CD8-positive, alpha-beta memory T cell (primary cell): ENCODE data around the gene GRB14. TPM values are rescaled to one million over a fixed set of nuclear protein-coding genes. Genes with fewer than 3 reads are reported as not detected.

Source experiments
- CTCF ChIA-PET: fragments of 350-600 bp; sonication (Branson Sonifier 250); formaldehyde crosslinking; loops from one replicate; lab custom pipeline; 2021; ENCODE audit warnings: antibody characterized with exemption; lab: Charles Lee
- POLR2A ChIA-PET: fragments of 350-600 bp; sonication (Branson Sonifier 250); formaldehyde crosslinking; loops from one replicate; lab custom pipeline; 2021; ENCODE audit warnings: antibody characterized with exemption; lab: Charles Lee
- DNase-seq, 5 donors: peaks; one replicate each; pipeline versions ENCODE4 v3.0.0 to v3.0.0-alpha.2; 2020 to 2022; ENCODE audit warnings: mixed read lengths in 1 of 5
- H3K27ac ChIP-seq: one replicate; pipeline ENCODE4 v1.7.0; 2013; ENCODE audit warnings: low read depth, mild to moderate bottlenecking, low read length, moderate library complexity
- H3K27me3 ChIP-seq: 2 replicates; pipeline ENCODE4 v1.7.0; 2013; ENCODE audit warnings: low read length, mild to moderate bottlenecking; ENCODE audit not compliant: insufficient read depth, poor library complexity, severe bottlenecking
- H3K36me3 ChIP-seq: 2 replicates; pipeline ENCODE4 v1.7.0; 2013; ENCODE audit warnings: mild to moderate bottlenecking, low read length, moderate library complexity; ENCODE audit not compliant: insufficient read depth
- H3K4me1 ChIP-seq: 2 replicates; pipeline ENCODE4 v1.7.0; 2013; ENCODE audit warnings: mild to moderate bottlenecking, low read length, moderate library complexity; ENCODE audit not compliant: insufficient read depth
- H3K4me3 ChIP-seq: 2 replicates; pipeline ENCODE4 v1.7.0; 2013; ENCODE audit warnings: mild to moderate bottlenecking, low read length
- H3K9me3 ChIP-seq: 2 replicates; pipeline ENCODE4 v1.7.0; 2013; ENCODE audit warnings: mild to moderate bottlenecking, low read length
- H3K27ac Mint-ChIP-seq, 8 donors: one replicate each; pipeline ENCODE4 v1.8.0; 2020 to 2021; ENCODE audit warnings: mixed read lengths in 8 of 8, mild to moderate bottlenecking in 6 of 8, inconsistent platforms in 3 of 8, moderate library complexity in 3 of 8
- H3K27me3 Mint-ChIP-seq, 2 donors: one replicate each; pipeline ENCODE4 v1.8.0; 2020 to 2021; ENCODE audit warnings: mixed read lengths in 2 of 2, mild to moderate bottlenecking in 1 of 2, moderate library complexity in 1 of 2
- H3K36me3 Mint-ChIP-seq, 3 donors: one replicate each; pipeline ENCODE4 v1.8.0; 2020 to 2021; ENCODE audit warnings: mixed read lengths in 3 of 3, inconsistent platforms in 1 of 3, mild to moderate bottlenecking in 1 of 3
- H3K4me1 Mint-ChIP-seq, 3 donors: one replicate each; pipeline ENCODE4 v1.8.0; 2020 to 2021; ENCODE audit warnings: mixed read lengths in 3 of 3, inconsistent platforms in 1 of 3, mild to moderate bottlenecking in 1 of 3
- H3K4me3 Mint-ChIP-seq, 7 donors: one replicate each; pipeline ENCODE4 v1.8.0; 2020 to 2021; ENCODE audit warnings: mixed read lengths in 7 of 7, mild to moderate bottlenecking in 6 of 7, moderate library complexity in 4 of 7, inconsistent platforms in 2 of 7
- H3K9me3 Mint-ChIP-seq, 5 donors: one replicate each; pipeline ENCODE4 v1.8.0; 2020 to 2022; ENCODE audit warnings: mixed read lengths in 5 of 5, mild to moderate bottlenecking in 3 of 5, moderate library complexity in 2 of 5, inconsistent platforms in 1 of 5
- polyA plus RNA-seq: library from polyadenylated mRNA; unstranded; fragments of 300-500 nt; fragmentation: Illumina TruSeq; gene quantifications from one replicate; pipeline ENCODE4 v1.2.3, GENCODE V29; 2021
- total RNA-seq, 2 experiments: library from RNA; stranded (reverse); gene quantifications; one replicate each; pipeline ENCODE4 v1.2.3, GENCODE V29; 2021

The GRB14 gene
- total and polyA plus RNA-seq, 3 experiments from 2014 or later: not detected

- Mint-ChIP-seq H3K27ac (no peak overlapping the region), H3K36me3 (no peaks in the 10 kb centered on the region), H3K27me3 (no peaks in the 10 kb centered on the region), H3K4me1 (no peaks in the 10 kb centered on the region), H3K9me3 (peaks cover 2 to 22% (median 4%) of the 10 kb centered on the region in 5 donors), H3K4me3 (no peak overlapping the region)
- no peaks in the 10 kb centered on the region for H3K27me3 ChIP-seq
- CTCF ChIA-PET: no interaction called here
- no peak overlapping the region for H3K4me3 ChIP-seq
- DNase-seq: no peak
- no peaks in the 10 kb centered on the region for H3K4me1 ChIP-seq
- H3K36me3 ChIP-seq: no peaks in the 10 kb centered on the region
- no peak overlapping the region for H3K27ac ChIP-seq
- POLR2A ChIA-PET: no interaction called here
- H3K9me3 ChIP-seq: no peaks in the 10 kb centered on the region
Observed at GRCh38 chr2:164545484-164545883, 75.8 kb downstream of the GRB14 start.

GRCh38 chr2:164542581-164543021, 78.7 kb downstream of the GRB14 start:
- H3K36me3 Mint-ChIP-seq: no peaks in the 10 kb centered on the region
- CTCF ChIA-PET: no interaction called here

GRCh38 chr2:164538240-164538866, 82.9 kb downstream of the GRB14 start:
- Histone ChIP-seq H3K36me3 (no peaks in the 10 kb centered on the region), H3K27ac (no peak overlapping the region), H3K27me3 (no peaks in the 10 kb centered on the region), H3K4me1 (no peaks in the 10 kb centered on the region), H3K4me3 (no peak overlapping the region), H3K9me3 (no peaks in the 10 kb centered on the region)
- POLR2A ChIA-PET: no interaction called here
- peaks cover 0 to 2% of the 10 kb centered on the region in 2 donors for H3K27me3 Mint-ChIP-seq
- no peak overlapping the region for H3K27ac Mint-ChIP-seq
- peaks cover 0 to 11% (median 4%) of the 10 kb centered on the region in 5 donors for H3K9me3 Mint-ChIP-seq
- H3K4me1 Mint-ChIP-seq: no peaks in the 10 kb centered on the region
- H3K36me3 Mint-ChIP-seq: no peaks in the 10 kb centered on the region
- DNase-seq: no peak
- no peak overlapping the region for H3K4me3 Mint-ChIP-seq
- CTCF ChIA-PET: no interaction called here

More at GRCh38 chr2:164542581-164543021, 78.7 kb downstream of the GRB14 start:
- Histone ChIP-seq H3K36me3 (no peaks in the 10 kb centered on the region), H3K27ac (no peak overlapping the region), H3K27me3 (no peaks in the 10 kb centered on the region), H3K4me1 (no peaks in the 10 kb centered on the region), H3K4me3 (no peak overlapping the region), H3K9me3 (no peaks in the 10 kb centered on the region)
- no peak for DNase-seq
- Mint-ChIP-seq H3K27ac (peak overlapping the region in 1 of 8 donors; percentile 5), H3K27me3 (peaks cover 0 to 2% of the 10 kb centered on the region in 2 donors), H3K9me3 (peaks cover 2 to 22% (median 5%) of the 10 kb centered on the region in 5 donors), H3K4me3 (no peak overlapping the region), H3K4me1 (no peaks in the 10 kb centered on the region)
- POLR2A ChIA-PET: no interaction called here

GRCh38 chr2:164535280-164536025, 85.8 kb downstream of the GRB14 start:
- H3K9me3 ChIP-seq: no peaks in the 10 kb centered on the region
- no peaks in the 10 kb centered on the region for H3K4me1 ChIP-seq
- POLR2A ChIA-PET: no interaction called here
- no peaks in the 10 kb centered on the region for H3K27me3 ChIP-seq
- H3K36me3 ChIP-seq: no peaks in the 10 kb centered on the region
- Mint-ChIP-seq H3K4me3 (no peak overlapping the region), H3K9me3 (peaks cover 0 to 10% (median 2%) of the 10 kb centered on the region in 5 donors), H3K27ac (no peak overlapping the region), H3K36me3 (no peaks in the 10 kb centered on the region), H3K4me1 (no peaks in the 10 kb centered on the region), H3K27me3 (peaks cover 0 to 2% of the 10 kb centered on the region in 2 donors)
- DNase-seq: no peak
- no peak overlapping the region for H3K27ac ChIP-seq
- no peak overlapping the region for H3K4me3 ChIP-seq
- CTCF ChIA-PET: no interaction called here

GRCh38 chr2:164530464-164530863, 90.8 kb downstream of the GRB14 start:
- Mint-ChIP-seq H3K36me3 (no peaks in the 10 kb centered on the region), H3K27ac (no peak overlapping the region), H3K4me3 (no peak overlapping the region), H3K4me1 (no peaks in the 10 kb centered on the region), H3K27me3 (no peaks in the 10 kb centered on the region), H3K9me3 (peaks cover 0 to 3% (median 0%) of the 10 kb centered on the region in 5 donors)
- Histone ChIP-seq H3K27ac (no peak overlapping the region), H3K36me3 (no peaks in the 10 kb centered on the region), H3K4me1 (no peaks in the 10 kb centered on the region), H3K27me3 (no peaks in the 10 kb centered on the region), H3K4me3 (no peak overlapping the region), H3K9me3 (no peaks in the 10 kb centered on the region)
- CTCF ChIA-PET: no interaction called here
- no peak for DNase-seq
- POLR2A ChIA-PET: no interaction called here

GRCh38 chr2:164523726-164524125, 97.6 kb downstream of the GRB14 start:
- Mint-ChIP-seq H3K4me3 (no peak overlapping the region), H3K36me3 (no peaks in the 10 kb centered on the region), H3K9me3 (peaks cover 0 to 13% (median 4%) of the 10 kb centered on the region in 5 donors), H3K27me3 (no peaks in the 10 kb centered on the region), H3K4me1 (no peaks in the 10 kb centered on the region), H3K27ac (no peak overlapping the region)
- Histone ChIP-seq H3K4me1 (no peaks in the 10 kb centered on the region), H3K9me3 (no peaks in the 10 kb centered on the region), H3K4me3 (no peak overlapping the region), H3K36me3 (no peaks in the 10 kb centered on the region), H3K27me3 (no peaks in the 10 kb centered on the region), H3K27ac (no peak overlapping the region)
- ChIA-PET POLR2A (no interaction called here), CTCF (no interaction called here)
- no peak for DNase-seq

- Mint-ChIP-seq H3K27me3 (no peaks in the 10 kb centered on the region), H3K9me3 (peaks cover 0 to 20% (median 8%) of the 10 kb centered on the region in 5 donors), H3K4me3 (no peak overlapping the region), H3K36me3 (no peaks in the 10 kb centered on the region), H3K4me1 (no peaks in the 10 kb centered on the region), H3K27ac (peak overlapping the region in 1 of 8 donors; percentile 51)
- Histone ChIP-seq H3K27me3 (no peaks in the 10 kb centered on the region), H3K27ac (no peak overlapping the region), H3K4me1 (no peaks in the 10 kb centered on the region), H3K9me3 (no peaks in the 10 kb centered on the region), H3K4me3 (no peak overlapping the region), H3K36me3 (no peaks in the 10 kb centered on the region)
- no peak for DNase-seq
- ChIA-PET POLR2A (no interaction called here), CTCF (no interaction called here)
Observed at GRCh38 chr2:164523009-164523408, 98.3 kb downstream of the GRB14 start.

GRCh38 chr2:164522561-164522981, 98.7 kb downstream of the GRB14 start:
- peaks cover 1 to 21% (median 8%) of the 10 kb centered on the region in 5 donors for H3K9me3 Mint-ChIP-seq
- ChIA-PET POLR2A (no interaction called here), CTCF (no interaction called here)
- no peaks in the 10 kb centered on the region for H3K4me1 Mint-ChIP-seq
- Histone ChIP-seq H3K9me3 (no peaks in the 10 kb centered on the region), H3K36me3 (no peaks in the 10 kb centered on the region), H3K4me1 (no peaks in the 10 kb centered on the region), H3K27me3 (no peaks in the 10 kb centered on the region), H3K4me3 (no peak overlapping the region), H3K27ac (no peak overlapping the region)
- H3K27ac Mint-ChIP-seq: peak overlapping the region in 1 of 8 donors; percentile 51
- no peak for DNase-seq
- H3K4me3 Mint-ChIP-seq: no peak overlapping the region
- no peaks in the 10 kb centered on the region for H3K27me3 Mint-ChIP-seq
- H3K36me3 Mint-ChIP-seq: no peaks in the 10 kb centered on the region
